ENCODE data around the gene RPL28.

DNA sequence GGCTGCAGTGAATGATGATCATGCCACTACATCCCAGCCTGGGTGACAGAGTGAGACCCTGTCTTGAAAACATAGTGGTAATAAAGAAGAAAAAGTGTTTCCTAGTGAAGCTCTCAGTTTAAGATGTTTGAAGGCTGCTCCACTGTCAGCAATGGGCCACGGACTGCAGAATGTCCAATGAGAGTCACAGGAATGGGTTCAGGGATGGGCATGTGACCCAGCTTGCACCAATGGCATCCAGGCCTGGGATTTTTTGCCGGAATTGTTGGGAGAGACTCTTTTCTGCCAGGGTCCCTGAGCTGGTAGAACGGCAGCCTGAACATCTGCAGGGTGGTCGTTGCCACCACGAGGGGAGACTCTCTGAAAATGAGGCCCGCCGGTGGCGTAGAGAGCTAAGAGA is 51.1 kb downstream of the RPL28 start:
- TF ChIP-seq CTCF (IDR thresholded peaks at IDR 0.05), result no peak
- TF ChIP-seq POLR2A (IDR thresholded peaks at IDR 0.05), result no peak
